K562 (cell line): ENCODE data around the gene SCARF2. TPM values are rescaled to one million over a fixed set of nuclear protein-coding genes. Genes with fewer than 3 reads are reported as not detected.
A peak's percentile ranks its signal among the peaks of the same experiment; 100 is the strongest.

Source experiments
- ATAC-seq: fragments of 200-7000 bp; cut with Tn5 transposase; 3 replicates; pipeline ENCODE4 v1.9.1; 2020; ENCODE audit warnings: moderate library complexity
- BruUV-seq: library from RNA; stranded (reverse); fragments of 400-500 nt; replicated peaks from 2 replicates; lab custom pipeline; 2021; lab: Mats Ljungman, UMichigan
- CTCF ChIA-PET: fragments of 300-600 bp; formaldehyde crosslinking; extraction: SDS; loops from one replicate; lab custom pipeline; 2021; ENCODE audit warnings: low intra/inter-chr PET ratio; lab: Yijun Ruan, JAX
- POLR2A ChIA-PET: fragments of 300-600, 350-650 bp; sonication (Branson Sonifier 250); formaldehyde crosslinking; extraction: SDS; loops from one replicate; lab custom pipeline; 2021; ENCODE audit warnings: antibody characterized with exemption, inconsistent platforms; lab: Yijun Ruan, JAX
- DNase-seq, 4 experiments: peaks; one replicate each; pipeline versions ENCODE4 v3.0.0 to v3.0.0-alpha.2; 2011 to 2018; ENCODE audit warnings: low spot score in 3 of 4, mixed read lengths in 3 of 4; ENCODE audit errors: extremely low read depth in 1 of 4
- FAIRE-seq: peaks from 2 replicates; lab custom pipeline; 2011; peaks lifted over from hg19 to GRCh38; lab: Jason Lieb, UNC
- H2AFZ ChIP-seq: 2 replicates; pipeline ENCODE4 v1.6.0; 2011; ENCODE audit warnings: low read depth, low read length, control low read depth, inconsistent platforms
- H3K27ac ChIP-seq: fragments of 200-600 bp; 3 replicates; pipeline ENCODE4 v1.8.0; 2011; ENCODE audit warnings: low read depth, mild to moderate bottlenecking, control low read depth, inconsistent platforms, low read length, moderate library complexity, mixed read lengths; ENCODE audit errors: extremely low read depth
- H3K27me3 ChIP-seq, 2 experiments: fragments of 300-600 bp in 1 of 2; 2 replicates in 1 of 2; 3 replicates in 1 of 2; pipeline versions ENCODE4 v1.6.0 to v1.8.0; 2011; ENCODE audit warnings: inconsistent platforms in 2 of 2, low read length in 2 of 2, mild to moderate bottlenecking in 1 of 2, mixed read lengths in 1 of 2, moderate library complexity in 1 of 2; ENCODE audit not compliant: control insufficient read depth in 2 of 2, insufficient read depth in 2 of 2
- H3K36me3 ChIP-seq: fragments of 300-600 bp; 3 replicates; pipeline ENCODE4 v1.8.0; 2011; ENCODE audit warnings: mild to moderate bottlenecking, low read length, inconsistent platforms; ENCODE audit not compliant: control insufficient read depth, insufficient read depth
- H3K4me1 ChIP-seq, 2 experiments: fragments of 200-600 bp in 1 of 2; replicated peaks in 1 of 2; 2 replicates in 1 of 2; 3 replicates in 1 of 2; pipeline versions ENCODE4 v1.5.1 to v1.8.0; 2011; ENCODE audit warnings: inconsistent platforms in 2 of 2, low read length in 2 of 2, mild to moderate bottlenecking in 1 of 2, mixed read lengths in 1 of 2, moderate library complexity in 1 of 2; ENCODE audit not compliant: control insufficient read depth in 2 of 2, insufficient read depth in 2 of 2
- H3K4me2 ChIP-seq: 2 replicates; pipeline ENCODE4 v1.6.1; 2011; ENCODE audit warnings: low read length, control low read depth, inconsistent platforms, mixed read lengths; ENCODE audit not compliant: insufficient read depth
- H3K4me3 ChIP-seq: fragments of 200-600 bp; sonication (generic), shearing (Covaris generic); 2 replicates; pipeline ENCODE4 v1.5.1; 2016; ENCODE audit warnings: control low read depth, inconsistent platforms
- H3K79me2 ChIP-seq: fragments of 200-600 bp; 3 replicates; pipeline ENCODE4 v1.8.0; 2011; ENCODE audit warnings: low read length, inconsistent platforms; ENCODE audit not compliant: control insufficient read depth, insufficient read depth
- H3K9ac ChIP-seq, 2 experiments: 2 replicates each; pipeline versions ENCODE4 v1.6.0 to v1.6.1; 2011; ENCODE audit warnings: low read depth in 2 of 2, low read length in 2 of 2, control low read depth in 1 of 2, inconsistent platforms in 1 of 2, mild to moderate bottlenecking in 1 of 2, mixed read lengths in 1 of 2; ENCODE audit not compliant: insufficient read depth in 1 of 2
- H3K9me1 ChIP-seq: one replicate; pipeline ENCODE4 v1.6.0; 2011; ENCODE audit warnings: inconsistent platforms, mild to moderate bottlenecking, low read length, moderate library complexity; ENCODE audit not compliant: control insufficient read depth, insufficient read depth
- H3K9me3 ChIP-seq: replicated peaks from 2 replicates; pipeline ENCODE4 v1.5.1; 2011; ENCODE audit warnings: low read depth, low read length, inconsistent platforms; ENCODE audit not compliant: control insufficient read depth, insufficient read depth
- H4K20me1 ChIP-seq: replicated peaks from 2 replicates; pipeline ENCODE4 v1.6.1; 2011; ENCODE audit warnings: low read length, inconsistent platforms, mixed read lengths; ENCODE audit not compliant: control insufficient read depth, insufficient read depth
- JUN ChIP-seq, 2 experiments: sonication (generic) in 1 of 2; formaldehyde crosslinking in 1 of 2; IDR thresholded peaks; 2 replicates each; pipeline versions ENCODE4 v1.6.1 to v1.8.0; 2012 to 2022; ENCODE audit warnings: borderline replicate concordance in 2 of 2, mild to moderate bottlenecking in 2 of 2, improper control_type of control experiment in 1 of 2, low read depth in 1 of 2, low read length in 1 of 2, missing genetic modification reagents in 1 of 2
- MCM3 ChIP-seq: fragments of 450-650 bp; IDR thresholded peaks from 2 replicates; pipeline ENCODE4 v1.6.1; 2016
- MCM7 ChIP-seq, 2 experiments: fragments of 450-650 bp; IDR thresholded peaks; 2 replicates each; pipeline ENCODE4 v1.6.1; 2016 to 2018
- MYBL2 ChIP-seq, 2 experiments: fragments of 450-650 bp in 1 of 2; sonication (generic) in 1 of 2; formaldehyde crosslinking in 1 of 2; IDR thresholded peaks; 2 replicates each; pipeline versions ENCODE4 v1.6.1 to v1.8.1; 2017 to 2022; ENCODE audit warnings: borderline replicate concordance in 1 of 2, inconsistent platforms in 1 of 2, low read depth in 1 of 2, mild to moderate bottlenecking in 1 of 2, missing genetic modification reagents in 1 of 2, moderate library complexity in 1 of 2
- MYNN ChIP-seq, 2 experiments: sonication (generic); formaldehyde crosslinking in 1 of 2; IDR thresholded peaks; 2 replicates each; pipeline versions ENCODE4 v1.5.0 to v1.6.1; 2016 to 2020; ENCODE audit warnings: antibody characterized with exemption in 1 of 2, missing genetic modification reagents in 1 of 2
- NKRF ChIP-seq: fragments of 450-650 bp; IDR thresholded peaks from 2 replicates; pipeline ENCODE4 v1.6.1; 2016; ENCODE audit warnings: borderline replicate concordance
- PHB2 ChIP-seq: fragments of 450-650 bp; IDR thresholded peaks from 2 replicates; pipeline ENCODE4 v1.6.1; 2017; ENCODE audit warnings: low read depth
- SAP30 ChIP-seq: fragments of 200-600 bp; sonication (generic); IDR thresholded peaks from 2 replicates; pipeline ENCODE4 v1.6.1; 2012; ENCODE audit warnings: borderline replicate concordance, low read depth, mild to moderate bottlenecking, moderate library complexity, low read length, control low read depth, inconsistent platforms; ENCODE audit not compliant: insufficient read depth, poor library complexity, severe bottlenecking
- SMC3 ChIP-seq: conservative IDR thresholded peaks from 2 replicates; pipeline ENCODE4 v1.6.1; 2011; ENCODE audit warnings: low read depth, low read length, improper control_type of control experiment; ENCODE audit not compliant: insufficient read depth
- THRB ChIP-seq: fragments of 450-650 bp; formaldehyde crosslinking; conservative IDR thresholded peaks from 2 replicates; pipeline ENCODE4 v1.4.0; 2022; ENCODE audit warnings: mild to moderate bottlenecking, missing genetic modification characterization
- UBTF ChIP-seq, 2 experiments: IDR thresholded peaks; 2 replicates each; pipeline ENCODE4 v1.6.1; 2012; ENCODE audit warnings: improper control_type of control experiment in 2 of 2, low read depth in 2 of 2, low read length in 2 of 2, borderline replicate concordance in 1 of 2
- ZNF263 ChIP-seq: sonication (generic); formaldehyde crosslinking; IDR thresholded peaks from 2 replicates; pipeline ENCODE4 v1.8.0; 2022; ENCODE audit warnings: mild to moderate bottlenecking, missing genetic modification reagents, borderline replicate concordance
- WGBS: fragments of 100-300 bp; shearing (Covaris generic); methylation state at CpG from one replicate; pipeline ENCODE4 v1.1.6; 2016; ENCODE audit warnings: low coverage, mixed read lengths; ENCODE audit not compliant: insufficient coverage; ENCODE audit errors: missing lambda C conversion rate; 5-methylcytosine and 5-hydroxymethylcytosine counted together
- in situ Hi-C: fragments of 300-500 bp; cut with MboI; formaldehyde crosslinking; loops from 4 replicates; pipeline ENCODE4 v1.15.0; 2018; ENCODE audit warnings: inconsistent platforms, mixed read lengths
- intact Hi-C: fragments of 100-400 bp; cut with micrococcal nuclease; formaldehyde crosslinking; loops from 2 replicates; pipeline ENCODE4 v1.14.2; 2022
- polyA plus RNA-seq, 8 experiments: library from polyadenylated mRNA; depleted of rRNA in 4 of 8; stranded (reverse) in 5 of 8; unstranded in 3 of 8; fragments of >200 nt; fragmentation: Nextera tagmentation in 2 of 8; fragmentation: Illumina TruSeq in 1 of 8; extraction: Ambion mirVana in 2 of 8; extraction: Trizol in 1 of 8; gene quantifications; 2 replicates each; pipeline versions ENCODE4 v1.2.1 to v1.2.3, GENCODE V29; 2011 to 2014; ENCODE audit warnings: inconsistent platforms in 1 of 8, missing spikeins in 1 of 8
- total RNA-seq, 7 experiments: library from RNA; depleted of rRNA in 6 of 7; stranded (reverse); fragments of >200 nt in 6 of 7; fragmentation: Illumina TruSeq in 2 of 7; extraction: Trizol in 2 of 7; gene quantifications; 2 replicates each; pipeline versions ENCODE4 v1.2.1 to v1.2.3, GENCODE V29; 2011 to 2021; ENCODE audit warnings: low replicate concordance in 1 of 7

SCARF2 gene
- total and polyA plus RNA-seq, 9 of the 15 experiments (the other 6 are each of a cell fraction or from before 2014, with no cell fraction given): 0.06 to 0.32 (median 0.21) TPM; not detected in 5

- TF ChIP-seq THRB (CRISPR knock-in tag): no peak
These were observed 23.2 kb downstream of the SCARF2 start (continued) for GRCh38 chr22:20414450-20414849.

GRCh38 chr22:20414059-20414440 is 23.6 kb downstream of the SCARF2 start:
- POLR2A ChIA-PET: interaction anchor here (0.6 to 1.1 kb wide), 2 partner anchors 15 to 31 kb away, joined by 3 to 7 read pairs; no protein-coding TSS in a partner anchor
- Histone ChIP-seq H3K36me3 (no peaks in the 10 kb centered on the region), H3K9me3 (no peaks in the 10 kb centered on the region), H4K20me1 (no peaks in the 10 kb centered on the region), H3K27me3 (no peaks in the 10 kb centered on the region), H3K79me2 (no peaks in the 10 kb centered on the region), H3K9ac (no peak overlapping the region), H3K4me3 (no peak overlapping the region), H3K4me2 (no peak overlapping the region), H3K4me1 (peaks cover 9 to 11% of the 10 kb centered on the region in 2 experiments), H2AFZ (no peak overlapping the region), H3K27ac (no peak overlapping the region), H3K9me1 (no peaks in the 10 kb centered on the region)
- in situ Hi-C loops: loop anchor here (25.0 kb wide), 2 partner anchors 273 to 1877 kb away; partner anchors contain the start of gene TMEM191B
- no peak for TF ChIP-seq NKRF
- peak; percentile 22 for TF ChIP-seq SAP30
- TF ChIP-seq ZNF263 (CRISPR knock-in tag): 0 out of 2 replicates have a peak, but pooled peaks have one; percentile 22
- no peak for TF ChIP-seq MYNN (IDR thresholded peaks at IDR 0.05)
- peak; percentile 33; the same call in 1 of the 2 replicates for TF ChIP-seq MYNN (CRISPR knock-in tag; IDR thresholded peaks at IDR 0.05)
- 0 out of 4 replicates have a peak, but pooled peaks of 1 of the 2 experiments have one; percentile 70 for TF ChIP-seq MCM7 (IDR thresholded peaks at IDR 0.05)
- TF ChIP-seq SMC3: 0 out of 2 replicates have a peak, but pooled peaks have one; percentile 2
- TF ChIP-seq PHB2: no peak
- no peak for TF ChIP-seq UBTF (IDR thresholded peaks at IDR 0.05; ENCODE audit: borderline replicate concordance in 1 of 2, low read depth in 2 of 2, low read length in 2 of 2)
- 0 out of 2 replicates have a peak, but pooled peaks have one; percentile 58 for TF ChIP-seq MCM3
- no peak for TF ChIP-seq MYBL2 (IDR thresholded peaks at IDR 0.05; ENCODE audit: low read depth)
- TF ChIP-seq MYBL2 (CRISPR knock-in tag; IDR thresholded peaks at IDR 0.05; ENCODE audit: borderline replicate concordance): no peak
- TF ChIP-seq JUN (IDR thresholded peaks at IDR 0.05; ENCODE audit: borderline replicate concordance, low read depth, low read length): no peak
- no peak for TF ChIP-seq JUN (CRISPR knock-in tag; IDR thresholded peaks at IDR 0.05; ENCODE audit: borderline replicate concordance)
- FAIRE-seq (no peak), DNase-seq (no peak), ATAC-seq (no peak)
- CTCF ChIA-PET: no interaction called here
- WGBS: 34% methylated on average over 5 of the region's 5 CpGs
- BruUV-seq: no TSS peak
- intact Hi-C loops: loop anchor here (10.0 kb wide), 2 partner anchors 259 to 261 kb away; partner anchors contain the start of gene CCDC188
